ENCODE measurements around the gene NUCB1.

- TF ChIP-seq, protein P1, sequence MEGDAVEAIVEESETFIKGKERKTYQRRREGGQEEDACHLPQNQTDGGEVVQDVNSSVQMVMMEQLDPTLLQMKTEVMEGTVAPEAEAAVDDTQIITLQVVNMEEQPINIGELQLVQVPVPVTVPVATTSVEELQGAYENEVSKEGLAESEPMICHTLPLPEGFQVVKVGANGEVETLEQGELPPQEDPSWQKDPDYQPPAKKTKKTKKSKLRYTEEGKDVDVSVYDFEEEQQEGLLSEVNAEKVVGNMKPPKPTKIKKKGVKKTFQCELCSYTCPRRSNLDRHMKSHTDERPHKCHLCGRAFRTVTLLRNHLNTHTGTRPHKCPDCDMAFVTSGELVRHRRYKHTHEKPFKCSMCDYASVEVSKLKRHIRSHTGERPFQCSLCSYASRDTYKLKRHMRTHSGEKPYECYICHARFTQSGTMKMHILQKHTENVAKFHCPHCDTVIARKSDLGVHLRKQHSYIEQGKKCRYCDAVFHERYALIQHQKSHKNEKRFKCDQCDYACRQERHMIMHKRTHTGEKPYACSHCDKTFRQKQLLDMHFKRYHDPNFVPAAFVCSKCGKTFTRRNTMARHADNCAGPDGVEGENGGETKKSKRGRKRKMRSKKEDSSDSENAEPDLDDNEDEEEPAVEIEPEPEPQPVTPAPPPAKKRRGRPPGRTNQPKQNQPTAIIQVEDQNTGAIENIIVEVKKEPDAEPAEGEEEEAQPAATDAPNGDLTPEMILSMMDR (IDR thresholded peaks at IDR 0.05; ENCODE audit: insufficient read depth, low read length, poor library complexity, severe bottlenecking), result no peak
- TF ChIP-seq EZH2phosphoT487 (conservative IDR thresholded peaks at IDR 0.05; ENCODE audit: low read length), result no peak
Measured at GRCh38 chr19:48962849-48963165, 62.7 kb downstream of the NUCB1 start.
